Chondrocyte (in vitro differentiated cells): ENCODE measurements around the gene PLB1. TPM values are rescaled to one million over a fixed set of nuclear protein-coding genes. Genes with fewer than 3 reads are reported as not detected.

ENCODE experiments used
- DNase-seq: peaks from one replicate; pipeline ENCODE4 v3.0.0; 2021; ENCODE audit warnings: mixed read lengths, low spot score
- H3K27ac Mint-ChIP-seq: one replicate; pipeline ENCODE4 v1.8.0; 2021; ENCODE audit warnings: mild to moderate bottlenecking, moderate library complexity, mixed read lengths; ENCODE audit not compliant: unreplicated experiment
- H3K27me3 Mint-ChIP-seq: 2 replicates; pipeline ENCODE4 v1.8.0; 2021; ENCODE audit warnings: low read depth, mixed read lengths
- H3K36me3 Mint-ChIP-seq: 2 replicates; pipeline ENCODE4 v1.8.0; 2021; ENCODE audit warnings: low read depth, mixed read lengths
- H3K4me1 Mint-ChIP-seq: 2 replicates; pipeline ENCODE4 v1.8.0; 2021; ENCODE audit warnings: low read depth, mild to moderate bottlenecking, mixed read lengths
- H3K4me3 Mint-ChIP-seq: one replicate; pipeline ENCODE4 v1.8.0; 2021; ENCODE audit warnings: mild to moderate bottlenecking, moderate library complexity, mixed read lengths; ENCODE audit not compliant: unreplicated experiment
- H3K9me3 Mint-ChIP-seq: 2 replicates; pipeline ENCODE4 v1.8.0; 2021; ENCODE audit warnings: low read depth, mixed read lengths
- CTCF ChIP-seq: fragments of 200-600 bp; sonication (generic); IDR thresholded peaks from 2 replicates; pipeline ENCODE4 v1.5.0; 2021; ENCODE audit warnings: antibody characterized with exemption, mild to moderate bottlenecking, moderate library complexity
- total RNA-seq: library from RNA; stranded (reverse); gene quantifications from 3 replicates; pipeline ENCODE4 v1.2.1, GENCODE V29; 2021

Gene PLB1
- total RNA-seq, 1 donor from 2014 or later: 4.4 TPM

GRCh38 chr2:28582595-28582994 is 86.7 kb downstream of the PLB1 start:
- no peak for DNase-seq
- H3K4me3 Mint-ChIP-seq: no peak overlapping the region
- H3K27ac Mint-ChIP-seq: peak overlapping the region; percentile 100
- no peaks in the 10 kb centered on the region for H3K36me3 Mint-ChIP-seq
- no peaks in the 10 kb centered on the region for H3K9me3 Mint-ChIP-seq
- TF ChIP-seq CTCF: no peak
- no peaks in the 10 kb centered on the region for H3K27me3 Mint-ChIP-seq
- peaks cover 45% of the 10 kb centered on the region for H3K4me1 Mint-ChIP-seq

- Mint-ChIP-seq H3K27ac (peak overlapping the region; percentile 100), H3K9me3 (no peaks in the 10 kb centered on the region), H3K36me3 (no peaks in the 10 kb centered on the region), H3K4me3 (peak overlapping the region; percentile 52), H3K4me1 (peaks cover 55% of the 10 kb centered on the region), H3K27me3 (no peaks in the 10 kb centered on the region)
- peak; percentile 85 for DNase-seq
- no peak for TF ChIP-seq CTCF
These were observed 88.2 kb downstream of the PLB1 start for GRCh38 chr2:28583899-28584553.

GRCh38 chr2:28586867-28587266 is 91.0 kb downstream of the PLB1 start:
- no peak for DNase-seq
- H3K9me3 Mint-ChIP-seq: no peaks in the 10 kb centered on the region
- TF ChIP-seq CTCF: no peak
- no peak overlapping the region for H3K4me3 Mint-ChIP-seq
- H3K27ac Mint-ChIP-seq: no peak overlapping the region
- H3K4me1 Mint-ChIP-seq: peaks cover 46% of the 10 kb centered on the region
- H3K36me3 Mint-ChIP-seq: peaks cover 3% of the 10 kb centered on the region
- H3K27me3 Mint-ChIP-seq: no peaks in the 10 kb centered on the region

- Mint-ChIP-seq H3K27me3 (no peaks in the 10 kb centered on the region), H3K36me3 (peaks cover 3% of the 10 kb centered on the region), H3K27ac (peak overlapping the region; percentile 71), H3K4me3 (no peak overlapping the region), H3K9me3 (no peaks in the 10 kb centered on the region), H3K4me1 (peaks cover 45% of the 10 kb centered on the region)
- no peak for DNase-seq
- no peak for TF ChIP-seq CTCF
These were observed 91.8 kb downstream of the PLB1 start for GRCh38 chr2:28587526-28588291.

DNA sequence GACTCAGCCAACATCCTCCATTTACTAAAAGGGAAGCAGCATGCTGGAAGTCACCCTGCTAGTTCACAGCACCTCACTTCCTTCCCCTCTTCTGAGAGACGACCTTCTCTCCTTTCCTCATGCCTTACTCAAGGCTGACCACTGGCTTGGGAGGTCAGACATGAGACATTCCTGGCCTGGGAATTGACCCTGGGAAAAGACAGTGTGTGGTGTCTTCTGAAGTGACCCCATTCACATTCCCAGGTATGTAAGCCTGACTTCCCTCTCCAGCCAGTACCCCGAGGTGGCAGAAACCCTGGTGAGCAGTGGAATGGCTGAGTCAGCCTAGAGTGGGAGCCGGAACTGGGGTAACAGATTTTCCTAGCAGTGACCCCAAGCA is 92.4 kb downstream of the PLB1 start:
- no peak for DNase-seq
- Mint-ChIP-seq H3K27me3 (no peaks in the 10 kb centered on the region), H3K9me3 (no peaks in the 10 kb centered on the region), H3K4me3 (no peak overlapping the region), H3K27ac (peak overlapping the region; percentile 71), H3K4me1 (peaks cover 39% of the 10 kb centered on the region), H3K36me3 (peaks cover 3% of the 10 kb centered on the region)
- no peak for TF ChIP-seq CTCF
